AG04449 (cell line): ENCODE measurements around the gene GMPPA.

Experiments used
- CTCF ChIA-PET: fragments of 350-600 bp; formaldehyde crosslinking; extraction: SDS; loops from one replicate; lab custom pipeline; 2021; ENCODE audit warnings: antibody characterized with exemption; lab: Yijun Ruan, JAX
- POLR2A ChIA-PET: fragments of 400-600, 350-600 bp; formaldehyde crosslinking; extraction: SDS; loops from one replicate; lab custom pipeline; 2020; ENCODE audit warnings: antibody characterized with exemption, inconsistent platforms; lab: Yijun Ruan, JAX
- DNase-seq: peaks from one replicate; pipeline ENCODE4 v3.0.0-alpha.2; 2010; ENCODE audit warnings: low read depth, low spot score
- H3K4me3 ChIP-seq: 2 replicates; pipeline ENCODE4 v1.5.1; 2011; ENCODE audit warnings: low read depth, mild to moderate bottlenecking, control low read depth, low read length
- TF ChIP-seq, protein P1 (sequence below): IDR thresholded peaks from one replicate; pipeline ENCODE4 v1.5.1; 2011; ENCODE audit warnings: mild to moderate bottlenecking, moderate library complexity, low read length, control low read depth, inconsistent platforms; ENCODE audit not compliant: insufficient read depth; ENCODE audit errors: missing control alignments

The GMPPA gene

DNA sequence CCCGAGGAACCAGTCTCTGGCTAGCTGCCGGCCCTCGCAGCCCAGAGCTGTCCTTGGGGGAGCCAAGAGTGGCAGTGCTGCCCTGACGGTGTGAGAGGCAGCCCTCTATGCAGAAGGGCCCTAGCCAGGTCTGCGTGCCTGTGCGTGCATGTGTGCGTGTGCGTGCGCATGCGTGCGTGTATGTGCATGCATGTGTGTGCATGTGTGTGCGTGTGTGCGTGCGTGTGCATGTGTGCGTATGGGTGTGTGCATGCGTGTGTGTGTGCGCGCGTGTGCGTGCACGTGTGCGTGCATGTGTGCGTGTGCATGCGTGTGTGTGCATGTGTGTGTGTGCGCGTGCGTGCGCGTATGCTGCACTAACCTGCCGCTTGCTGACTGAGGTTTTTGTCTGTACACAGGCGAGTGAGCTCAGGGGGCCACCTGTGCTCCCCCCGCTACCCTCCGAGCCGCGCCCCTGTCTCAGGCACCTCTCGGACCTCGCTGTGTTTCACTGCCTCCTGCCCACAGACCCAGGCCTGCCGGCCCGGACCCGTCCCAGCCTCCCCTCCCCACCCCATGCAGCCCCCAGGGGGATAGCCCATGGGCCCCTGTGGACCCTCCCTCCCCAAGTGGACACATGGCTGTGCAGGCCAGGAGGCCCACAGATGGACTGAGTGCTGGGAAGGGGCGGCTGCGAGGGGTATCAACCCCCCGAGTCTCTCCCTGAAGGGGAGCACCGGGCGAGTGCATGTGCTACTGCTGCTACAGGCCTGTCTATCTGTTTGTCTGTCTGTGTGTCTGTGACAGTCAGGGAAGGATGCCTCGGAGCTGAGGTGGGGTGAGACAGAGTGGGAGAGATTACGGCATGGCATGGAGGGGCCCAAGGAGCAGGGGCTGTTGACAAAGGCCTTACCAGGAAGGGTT, 32.8 kb upstream of the GMPPA start:
- DNase-seq: no peak
- CTCF ChIA-PET: interaction anchor here (1.3 to 14.5 kb wide), 6 partner anchors 7 to 63 kb away, joined by 3 to 238 read pairs (median 104); no protein-coding TSS in a partner anchor
- POLR2A ChIA-PET: interaction anchor here (0.6 kb wide), 1 partner anchor 13 kb away, joined by 3 read pairs; no protein-coding TSS in a partner anchor
- TF ChIP-seq, protein P1, sequence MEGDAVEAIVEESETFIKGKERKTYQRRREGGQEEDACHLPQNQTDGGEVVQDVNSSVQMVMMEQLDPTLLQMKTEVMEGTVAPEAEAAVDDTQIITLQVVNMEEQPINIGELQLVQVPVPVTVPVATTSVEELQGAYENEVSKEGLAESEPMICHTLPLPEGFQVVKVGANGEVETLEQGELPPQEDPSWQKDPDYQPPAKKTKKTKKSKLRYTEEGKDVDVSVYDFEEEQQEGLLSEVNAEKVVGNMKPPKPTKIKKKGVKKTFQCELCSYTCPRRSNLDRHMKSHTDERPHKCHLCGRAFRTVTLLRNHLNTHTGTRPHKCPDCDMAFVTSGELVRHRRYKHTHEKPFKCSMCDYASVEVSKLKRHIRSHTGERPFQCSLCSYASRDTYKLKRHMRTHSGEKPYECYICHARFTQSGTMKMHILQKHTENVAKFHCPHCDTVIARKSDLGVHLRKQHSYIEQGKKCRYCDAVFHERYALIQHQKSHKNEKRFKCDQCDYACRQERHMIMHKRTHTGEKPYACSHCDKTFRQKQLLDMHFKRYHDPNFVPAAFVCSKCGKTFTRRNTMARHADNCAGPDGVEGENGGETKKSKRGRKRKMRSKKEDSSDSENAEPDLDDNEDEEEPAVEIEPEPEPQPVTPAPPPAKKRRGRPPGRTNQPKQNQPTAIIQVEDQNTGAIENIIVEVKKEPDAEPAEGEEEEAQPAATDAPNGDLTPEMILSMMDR: no peak
- H3K4me3 ChIP-seq: no peak overlapping the region

DNA sequence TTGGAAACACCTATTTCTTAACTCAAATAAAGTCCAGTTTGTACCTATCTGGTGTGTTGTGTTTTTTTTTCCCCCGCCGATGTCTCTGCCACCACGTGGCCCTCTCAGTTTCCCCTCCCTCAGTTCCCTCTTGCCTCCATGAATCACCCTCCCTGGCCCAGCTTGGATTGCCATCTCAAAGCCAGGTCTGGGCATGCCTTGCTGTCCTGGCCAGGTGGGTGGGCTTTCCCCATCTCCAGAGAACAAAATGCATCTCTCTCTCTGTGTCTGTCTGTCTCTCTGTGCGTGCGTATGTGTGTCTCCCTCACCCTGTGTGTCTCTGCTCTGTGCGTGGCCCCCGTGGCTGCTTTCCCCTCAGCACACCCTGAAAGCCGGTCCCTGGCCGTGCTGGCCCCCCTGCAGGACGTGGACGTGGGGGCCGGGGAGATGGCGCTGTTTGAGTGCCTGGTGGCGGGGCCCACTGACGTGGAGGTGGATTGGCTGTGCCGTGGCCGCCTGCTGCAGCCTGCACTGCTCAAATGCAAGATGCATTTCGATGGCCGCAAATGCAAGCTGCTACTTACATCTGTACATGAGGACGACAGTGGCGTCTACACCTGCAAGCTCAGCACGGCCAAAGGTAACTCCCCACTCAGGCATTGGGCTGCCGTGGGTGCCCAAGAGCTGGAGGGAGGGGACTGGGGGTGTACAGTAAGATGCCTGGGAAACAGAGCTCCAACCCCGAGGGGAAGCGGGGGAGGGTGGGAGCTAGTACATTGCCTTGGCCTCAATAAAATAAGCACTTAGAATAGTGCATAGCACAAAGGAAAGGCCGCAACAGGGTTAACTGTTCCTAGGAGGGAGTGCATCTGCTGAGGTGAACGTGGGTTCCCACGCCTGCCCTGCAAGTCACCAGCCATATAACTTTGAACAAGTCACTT, 31.6 kb upstream of the GMPPA start:
- no peak for DNase-seq
- TF ChIP-seq, protein P1: no peak
- CTCF ChIA-PET: interaction anchor here (0.9 to 21.1 kb wide), 7 partner anchors 8 to 64 kb away, joined by 3 to 513 read pairs (median 29); partner anchors contain the start of gene GMPPA
- POLR2A ChIA-PET: interaction anchor here (1.0 to 2.1 kb wide), 2 partner anchors 11 to 31 kb away, joined by 3 to 7 read pairs; partner anchors contain the start of gene GMPPA
- no peak overlapping the region for H3K4me3 ChIP-seq

DNA sequence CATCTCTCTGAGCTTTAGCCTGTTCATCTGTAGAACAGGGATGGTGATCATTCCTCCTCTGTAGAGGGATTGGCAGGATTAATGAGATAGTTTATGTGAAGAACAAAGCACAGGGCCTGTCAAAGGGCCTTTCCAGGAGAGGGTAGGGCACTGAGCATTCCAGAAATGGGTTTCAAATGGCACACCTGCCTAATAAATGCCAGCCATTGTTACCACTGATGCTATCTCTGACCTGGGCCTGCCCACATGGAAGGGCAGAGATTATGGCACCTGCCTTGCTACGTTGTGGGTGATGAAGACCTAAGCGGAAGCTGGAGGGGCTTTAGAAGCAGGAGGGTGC, 31.0 kb upstream of the GMPPA start:
- ChIA-PET CTCF (interaction anchor here (0.6 to 21.1 kb wide), 8 partner anchors 9 to 64 kb away, joined by 3 to 513 read pairs (median 20); partner anchors contain the start of gene GMPPA), POLR2A (interaction anchor here (0.6 to 2.1 kb wide), 3 partner anchors 12 to 30 kb away, joined by 3 to 7 read pairs (median 3); partner anchors contain the start of gene GMPPA)
- TF ChIP-seq, protein P1: no peak
- no peak overlapping the region for H3K4me3 ChIP-seq
- no peak for DNase-seq

DNA sequence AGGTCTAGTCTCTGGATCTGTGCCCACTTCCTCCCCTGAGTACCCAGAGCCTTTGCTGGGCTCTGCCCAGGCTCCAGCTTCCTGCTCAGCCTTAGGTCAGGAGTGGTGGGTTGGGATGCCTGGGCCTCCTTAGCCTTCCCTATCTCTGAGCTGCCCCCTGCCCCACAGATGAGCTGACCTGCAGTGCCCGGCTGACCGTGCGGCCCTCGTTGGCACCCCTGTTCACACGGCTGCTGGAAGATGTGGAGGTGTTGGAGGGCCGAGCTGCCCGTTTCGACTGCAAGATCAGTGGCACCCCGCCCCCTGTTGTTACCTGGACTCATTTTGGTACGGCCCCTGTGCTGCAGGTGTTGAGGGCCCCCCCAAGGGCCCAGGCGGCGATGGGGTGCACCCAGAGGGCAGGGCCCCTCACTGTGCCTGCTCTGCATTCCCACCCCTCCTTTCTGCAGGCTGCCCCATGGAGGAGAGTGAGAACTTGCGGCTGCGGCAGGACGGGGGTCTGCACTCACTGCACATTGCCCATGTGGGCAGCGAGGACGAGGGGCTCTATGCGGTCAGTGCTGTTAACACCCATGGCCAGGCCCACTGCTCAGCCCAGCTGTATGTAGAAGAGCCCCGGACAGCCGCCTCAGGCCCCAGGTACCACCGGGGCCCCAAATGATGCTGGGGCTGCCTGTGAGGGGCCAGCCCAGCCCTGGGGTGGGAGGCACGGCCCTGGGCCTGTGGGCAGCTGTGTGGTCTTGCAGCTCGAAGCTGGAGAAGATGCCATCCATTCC, 30.1 kb upstream of the GMPPA start:
- ChIA-PET CTCF (interaction anchor here (0.6 to 21.1 kb wide), 12 partner anchors 8 to 65 kb away, joined by 3 to 513 read pairs (median 4); partner anchors contain the start of gene GMPPA), POLR2A (interaction anchor here (0.6 to 2.1 kb wide), 10 partner anchors 8 to 94 kb away, joined by 3 to 7 read pairs (median 3); partner anchors contain the start of genes DNPEP and GMPPA)
- DNase-seq: no peak
- no peak overlapping the region for H3K4me3 ChIP-seq
- TF ChIP-seq, protein P1: no peak

DNA sequence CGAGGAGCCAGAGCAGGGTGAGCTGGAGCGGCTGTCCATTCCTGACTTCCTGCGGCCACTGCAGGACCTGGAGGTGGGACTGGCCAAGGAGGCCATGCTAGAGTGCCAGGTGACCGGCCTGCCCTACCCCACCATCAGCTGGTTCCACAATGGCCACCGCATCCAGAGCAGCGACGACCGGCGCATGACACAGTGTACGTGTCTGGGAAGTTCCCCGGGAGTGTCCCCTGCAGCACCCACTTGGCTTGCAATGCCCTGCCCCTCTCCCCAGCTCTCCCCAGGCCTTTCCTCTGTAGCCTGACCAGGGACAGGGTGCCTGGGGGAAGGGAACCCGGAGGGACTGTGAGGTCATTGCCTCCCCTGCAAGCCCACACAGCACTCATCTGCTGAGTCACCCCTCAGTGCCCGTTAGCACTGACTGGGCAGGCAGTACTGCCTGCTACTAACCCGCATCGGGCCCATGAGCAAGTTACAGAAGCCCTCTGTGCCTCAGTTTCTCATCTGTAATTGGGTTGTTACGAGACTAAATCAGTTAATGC, 29.4 kb upstream of the GMPPA start:
- CTCF ChIA-PET: interaction anchor here (1.0 to 21.1 kb wide), 8 partner anchors 10 to 66 kb away, joined by 3 to 513 read pairs (median 16); partner anchors contain the start of gene GMPPA
- H3K4me3 ChIP-seq: no peak overlapping the region
- TF ChIP-seq, protein P1: no peak
- POLR2A ChIA-PET: interaction anchor here (0.9 to 2.1 kb wide), 7 partner anchors 9 to 82 kb away, joined by 3 to 7 read pairs (median 3); partner anchors contain the start of genes DNPEP and GMPPA
- no peak for DNase-seq
